Stimulated activated CD4-positive, alpha-beta T cell treated with anti-CD3 and anti-CD28 coated beads, Interleukin-12 subunit alpha, Interleukin-12 subunit beta, amount 100 ng/mL, for 24 hours (primary cell): ENCODE measurements around the gene CSAG1.
"Not testable (repeated sequence)": the region's sequence is repeated elsewhere in the genome, so short reads cannot be mapped to it uniquely, and the experiment has no call there.

Experiments used
- DNase-seq, 2 experiments: peaks; one replicate each; pipeline ENCODE4 v3.0.0-alpha.2; 2020; ENCODE audit warnings: low read depth in 2 of 2

Gene CSAG1

GRCh38 chrX:152700390-152700789, 33.1 kb downstream of the CSAG1 start:
- not testable (repeated sequence) for DNase-seq

GRCh38 chrX:152697952-152698931, 35.3 kb downstream of the CSAG1 start, which contains the start of gene MAGEA3:
Gene MAGEA3, plus strand, starts transcription at chrX:152698794. Its CDS starts 2,039 bp downstream, at chrX:152700833.
- DNase-seq: not testable (repeated sequence)

GRCh38 chrX:152681012-152681411, 52.5 kb downstream of the CSAG1 start:
- DNase-seq: not testable (repeated sequence)
